B cell (primary cell): Measurements from ENCODE around the gene PNLIPRP1. TPM values are rescaled to one million over a fixed set of nuclear protein-coding genes. Genes with fewer than 3 reads are reported as not detected.

Experiments
- ATAC-seq: fragments of 200-7000 bp; cut with Tn5 transposase; one replicate; pipeline ENCODE4 v1.10.0; 2021; ENCODE audit warnings: low read depth, mild to moderate bottlenecking, moderate number of reproducible peaks, moderate library complexity
- CTCF ChIA-PET: fragments of 350-600 bp; sonication (Branson Sonifier 250); formaldehyde crosslinking; loops from one replicate; lab custom pipeline; 2021; ENCODE audit warnings: antibody characterized with exemption, inconsistent platforms; lab: Charles Lee
- POLR2A ChIA-PET: fragments of 350-600 bp; sonication (Branson Sonifier 250); formaldehyde crosslinking; loops from one replicate; lab custom pipeline; 2021; ENCODE audit warnings: antibody characterized with exemption; lab: Charles Lee
- DNase-seq: peaks from one replicate; pipeline ENCODE4 v3.0.0; 2013
- H2AFZ ChIP-seq: 2 replicates; pipeline ENCODE4 v1.6.1; 2012; ENCODE audit warnings: mild to moderate bottlenecking, low read depth, low read length; ENCODE audit not compliant: insufficient read depth, poor library complexity, severe bottlenecking
- H3K27ac ChIP-seq, 2 donors: 1 replicate in 1 of 2; 2 replicates in 1 of 2; pipeline ENCODE4 v1.5.1; 2012 to 2013; ENCODE audit warnings: low read length in 2 of 2, mild to moderate bottlenecking in 2 of 2, moderate library complexity in 1 of 2
- H3K27me3 ChIP-seq, 4 experiments: fragments of 200-600 bp in 1 of 4; sonication (generic) in 1 of 4; replicated peaks in 1 of 4; 1 replicate in 2 of 4; 2 replicates in 2 of 4; pipeline versions ENCODE4 v1.6.1 to v1.7.0; 2013 to 2016; ENCODE audit warnings: low read length in 3 of 4, mild to moderate bottlenecking in 2 of 4, mixed read lengths in 1 of 4, moderate library complexity in 1 of 4; ENCODE audit not compliant: insufficient read depth in 4 of 4, control insufficient read depth in 3 of 4; ENCODE audit errors: control extremely low read depth in 1 of 4
- H3K36me3 ChIP-seq, 2 experiments: replicated peaks in 1 of 2; 1 replicate in 1 of 2; 2 replicates in 1 of 2; pipeline versions ENCODE4 v1.6.1 to v1.7.1; 2013; ENCODE audit warnings: low read length in 1 of 2; ENCODE audit not compliant: insufficient read depth in 2 of 2, control insufficient read depth in 1 of 2; ENCODE audit errors: control extremely low read depth in 1 of 2, extremely low read depth in 1 of 2
- H3K4me1 ChIP-seq, 2 donors: fragments of 200-600 bp in 1 of 2; sonication (generic) in 1 of 2; 1 replicate in 1 of 2; 2 replicates in 1 of 2; pipeline versions ENCODE4 v1.5.1 to v1.6.1; 2013 to 2017; ENCODE audit warnings: low read length in 2 of 2; ENCODE audit not compliant: control insufficient read depth in 2 of 2, insufficient read depth in 2 of 2
- H3K4me2 ChIP-seq: replicated peaks from 2 replicates; pipeline ENCODE3; 2012; ENCODE audit warnings: mild to moderate bottlenecking, low read depth, low read length; ENCODE audit not compliant: poor library complexity, severe bottlenecking
- H3K4me3 ChIP-seq, 5 experiments: fragments of 200-600 bp in 1 of 5; sonication (generic) in 1 of 5; 1 replicate in 3 of 5; 2 replicates in 2 of 5; pipeline versions ENCODE4 v1.5.1 to v1.7.0; 2011 to 2016; ENCODE audit warnings: low read length in 4 of 5, mild to moderate bottlenecking in 4 of 5, low read depth in 2 of 5, control low read depth in 1 of 5, moderate library complexity in 1 of 5; ENCODE audit not compliant: insufficient read depth in 1 of 5; ENCODE audit errors: control extremely low read depth in 1 of 5, extremely low read depth in 1 of 5
- H3K79me2 ChIP-seq: fragments of 200-600 bp; sonication (generic); one replicate; pipeline ENCODE4 v1.6.0; 2016; ENCODE audit warnings: low read length; ENCODE audit not compliant: control insufficient read depth, insufficient read depth
- H3K9ac ChIP-seq: fragments of 200-600 bp; sonication (generic); 2 replicates; pipeline ENCODE4 v1.6.1; 2017; ENCODE audit warnings: mild to moderate bottlenecking, low read length, moderate library complexity
- H3K9me3 ChIP-seq, 3 donors: one replicate each; pipeline versions ENCODE4 v1.6.1 to v1.7.1; 2013; ENCODE audit warnings: low read length in 2 of 3; ENCODE audit not compliant: control insufficient read depth in 2 of 3, insufficient read depth in 1 of 3; ENCODE audit errors: control extremely low read depth in 1 of 3
- H4K20me1 ChIP-seq: 2 replicates; pipeline ENCODE4 v1.6.0; 2012; ENCODE audit warnings: mild to moderate bottlenecking, low read length; ENCODE audit not compliant: insufficient read depth, control insufficient read depth, poor library complexity, severe bottlenecking
- H3K27ac Mint-ChIP-seq: one replicate; pipeline ENCODE4 v1.8.0; 2021; ENCODE audit warnings: mixed read lengths
- H3K27me3 Mint-ChIP-seq: one replicate; pipeline ENCODE4 v1.8.0; 2021; ENCODE audit warnings: mixed read lengths
- H3K4me1 Mint-ChIP-seq: one replicate; pipeline ENCODE4 v1.8.0; 2021; ENCODE audit warnings: mixed read lengths
- H3K4me3 Mint-ChIP-seq: one replicate; pipeline ENCODE4 v1.8.0; 2021; ENCODE audit warnings: mixed read lengths
- H3K9me3 Mint-ChIP-seq: one replicate; pipeline ENCODE4 v1.8.0; 2022; ENCODE audit warnings: mixed read lengths; ENCODE audit not compliant: insufficient read depth
- CTCF ChIP-seq: fragments of 200-600 bp; IDR thresholded peaks from one replicate; pipeline ENCODE4 v1.8.0; 2022; ENCODE audit warnings: antibody characterized with exemption, mild to moderate bottlenecking
- EZH2 ChIP-seq: IDR thresholded peaks from 2 replicates; pipeline ENCODE4 v1.6.1; 2012; ENCODE audit warnings: borderline replicate concordance, low read depth, mild to moderate bottlenecking, moderate library complexity, low read length; ENCODE audit not compliant: insufficient read depth, poor library complexity, severe bottlenecking
- WGBS: methylation state at CpG from one replicate; pipeline ENCODE4 v1.1.5; 2013; ENCODE audit warnings: missing lambda C conversion rate; ENCODE audit not compliant: insufficient coverage; 5-methylcytosine and 5-hydroxymethylcytosine counted together
- intact Hi-C: fragments of 100-400 bp; cut with micrococcal nuclease; formaldehyde crosslinking; loops from one replicate; pipeline ENCODE4 v1.10.0; 2022
- polyA plus RNA-seq: library from polyadenylated mRNA; depleted of rRNA; stranded (reverse); fragments of >200 nt; gene quantifications from 2 replicates; pipeline ENCODE4 v1.2.3, GENCODE V29; 2012
- total RNA-seq, 2 donors: library from RNA; stranded (reverse); fragments of 120-200 nt in 1 of 2; gene quantifications; 1 replicate in 1 of 2; 2 replicates in 1 of 2; pipeline versions ENCODE4 v1.2.3 to v1.2.4, GENCODE V29; 2013 to 2022

PNLIPRP1 gene
- total and polyA plus RNA-seq, 2 donors (not counting 1 experiment from before 2014, with no cell fraction given): not detected

GRCh38 chr10:116593139-116593740 is 2.5 kb downstream of the PNLIPRP1 start:
- Histone ChIP-seq H3K4me3 (no peak overlapping the region), H3K27me3 (no peaks in the 10 kb centered on the region), H3K27ac (no peak overlapping the region), H4K20me1 (no peaks in the 10 kb centered on the region), H3K4me2 (no peak overlapping the region), H2AFZ (no peak overlapping the region), H3K4me1 (no peaks in the 10 kb centered on the region), H3K79me2 (no peaks in the 10 kb centered on the region), H3K9me3 (peaks cover 0 to 3% (median 0%) of the 10 kb centered on the region in 3 donors), H3K9ac (no peak overlapping the region), H3K36me3 (no peaks in the 10 kb centered on the region)
- no peaks in the 10 kb centered on the region for H3K4me1 Mint-ChIP-seq
- POLR2A ChIA-PET: no interaction called here
- intact Hi-C loops: no loop called here
- WGBS: 90% methylated on average over 5 of the region's 5 CpGs
- H3K27me3 Mint-ChIP-seq: no peaks in the 10 kb centered on the region
- no peaks in the 10 kb centered on the region for H3K9me3 Mint-ChIP-seq
- CTCF ChIA-PET: no interaction called here
- no peak for TF ChIP-seq EZH2
- DNase-seq (no peak), ATAC-seq (no peak)
- H3K4me3 Mint-ChIP-seq: no peak overlapping the region
- no peak overlapping the region for H3K27ac Mint-ChIP-seq

GRCh38 chr10:116594525-116595035 is 3.8 kb downstream of the PNLIPRP1 start:
- ChIA-PET POLR2A (no interaction called here), CTCF (interaction anchor here (1.4 kb wide), 1 partner anchor 72 kb away, joined by 3 read pairs; no protein-coding TSS in a partner anchor)
- Histone ChIP-seq H4K20me1 (no peaks in the 10 kb centered on the region), H2AFZ (no peak overlapping the region), H3K4me3 (no peak overlapping the region), H3K4me2 (no peak overlapping the region), H3K9me3 (peaks cover 0 to 3% (median 0%) of the 10 kb centered on the region in 3 donors), H3K27me3 (no peaks in the 10 kb centered on the region), H3K79me2 (no peaks in the 10 kb centered on the region), H3K9ac (no peak overlapping the region), H3K4me1 (no peaks in the 10 kb centered on the region), H3K36me3 (no peaks in the 10 kb centered on the region), H3K27ac (no peak overlapping the region)
- intact Hi-C loops: no loop called here
- Mint-ChIP-seq H3K27me3 (no peaks in the 10 kb centered on the region), H3K27ac (no peak overlapping the region), H3K9me3 (no peaks in the 10 kb centered on the region), H3K4me1 (no peaks in the 10 kb centered on the region), H3K4me3 (no peak overlapping the region)
- 87% methylated on average over 3 of the region's 7 CpGs for WGBS
- ATAC-seq (no peak), DNase-seq (no peak)
- TF ChIP-seq EZH2 (no peak), CTCF (no peak)
